Esophagus muscularis mucosa (tissue), 4 donors: ENCODE results near the gene CTIF. TPM values are rescaled to one million over a fixed set of nuclear protein-coding genes. Genes with fewer than 3 reads are reported as not detected.

Source experiments
- DNase-seq: peaks from one replicate; pipeline ENCODE4 v3.0.0-alpha.2; 2017; ENCODE audit errors: extremely low spot score
- H3K27ac ChIP-seq, 4 donors: fragments of 200-600 bp; sonication (generic); replicated peaks in 1 of 4; 1 replicate in 3 of 4; 2 replicates in 1 of 4; pipeline ENCODE4 v1.5.1; 2016 to 2019; ENCODE audit warnings: mild to moderate bottlenecking in 1 of 4
- H3K27me3 ChIP-seq, 4 donors: fragments of 200-600 bp; sonication (generic); one replicate each; pipeline versions ENCODE4 v1.5.1 to v1.6.0; 2016 to 2019
- H3K36me3 ChIP-seq, 4 donors: fragments of 200-600 bp; sonication (generic); one replicate each; pipeline ENCODE4 v1.5.1; 2016 to 2019
- H3K4me1 ChIP-seq, 4 donors: fragments of 200-600 bp; sonication (generic); one replicate each; pipeline ENCODE4 v1.5.1; 2016 to 2019
- H3K4me3 ChIP-seq, 4 donors: fragments of 200-600 bp; sonication (generic); 1 replicate in 2 of 4; 2 replicates in 2 of 4; pipeline ENCODE4 v1.5.1; 2016 to 2019; ENCODE audit warnings: mild to moderate bottlenecking in 4 of 4, moderate library complexity in 1 of 4
- H3K9me3 ChIP-seq, 4 donors: fragments of 200-600 bp; sonication (generic); 1 replicate in 3 of 4; 2 replicates in 1 of 4; pipeline ENCODE4 v1.5.1; 2016 to 2019
- CTCF ChIP-seq, 3 experiments: fragments of 200-600 bp in 2 of 3; fragments of 450-650 bp in 1 of 3; sonication (generic) in 2 of 3; IDR thresholded peaks; one replicate each; pipeline ENCODE4 v1.5.1; 2017 to 2019; ENCODE audit warnings: antibody characterized with exemption in 3 of 3, mild to moderate bottlenecking in 2 of 3, moderate library complexity in 1 of 3
- EP300 ChIP-seq: sonication (generic); formaldehyde crosslinking; IDR thresholded peaks from one replicate; pipeline ENCODE4 v1.6.1; 2017; ENCODE audit warnings: antibody characterized with exemption
- POLR2A ChIP-seq: fragments of 450-650 bp; IDR thresholded peaks from one replicate; pipeline ENCODE4 v1.6.1; 2017; ENCODE audit warnings: antibody characterized with exemption, moderate library complexity, mild to moderate bottlenecking, low read depth
- POLR2AphosphoS5 ChIP-seq, 2 donors: sonication (generic); formaldehyde crosslinking; IDR thresholded peaks; one replicate each; pipeline ENCODE4 v1.6.1; 2017; ENCODE audit warnings: antibody characterized with exemption in 2 of 2
- WGBS: methylation state at CpG from one replicate; pipeline ENCODE4 v1.1.5; 2018; 5-methylcytosine and 5-hydroxymethylcytosine counted together
- intact Hi-C: fragments of 100-400 bp; cut with DNase I; formaldehyde crosslinking; loops from one replicate; pipeline ENCODE4 v1.15.1; 2023
- total RNA-seq, 4 donors: library from RNA; depleted of rRNA; stranded (reverse); fragments of >200 nt; gene quantifications; one replicate each; pipeline versions ENCODE4 v1.1.0 to v1.2.1, GENCODE V29; 2016

Gene CTIF
- total RNA-seq, 4 donors from 2014 or later = 63.1 to 137 (median 87.7) TPM

- intact Hi-C loops = no loop called here
- no peaks in the 10 kb centered on the region for H3K27me3 ChIP-seq
- peaks cover 0 to 47% (median 4%) of the 10 kb centered on the region in 4 donors for H3K36me3 ChIP-seq
- TF ChIP-seq POLR2AphosphoS5 (IDR thresholded peaks at IDR 0.05) (no peak), CTCF (IDR thresholded peaks at IDR 0.05) (no peak), POLR2A (no peak)
- H3K9me3 ChIP-seq = no peaks in the 10 kb centered on the region
- H3K4me3 ChIP-seq = no peak overlapping the region
- WGBS = 71% methylated on average over 4 of the region's 5 CpGs
- DNase-seq = no peak
- H3K4me1 ChIP-seq = peaks cover 49 to 63% (median 52%) of the 10 kb centered on the region in 4 donors
- no peak overlapping the region for H3K27ac ChIP-seq
Measured at GRCh38 chr18:48785091-48785614, 246.3 kb downstream of the CTIF start.

DNA sequence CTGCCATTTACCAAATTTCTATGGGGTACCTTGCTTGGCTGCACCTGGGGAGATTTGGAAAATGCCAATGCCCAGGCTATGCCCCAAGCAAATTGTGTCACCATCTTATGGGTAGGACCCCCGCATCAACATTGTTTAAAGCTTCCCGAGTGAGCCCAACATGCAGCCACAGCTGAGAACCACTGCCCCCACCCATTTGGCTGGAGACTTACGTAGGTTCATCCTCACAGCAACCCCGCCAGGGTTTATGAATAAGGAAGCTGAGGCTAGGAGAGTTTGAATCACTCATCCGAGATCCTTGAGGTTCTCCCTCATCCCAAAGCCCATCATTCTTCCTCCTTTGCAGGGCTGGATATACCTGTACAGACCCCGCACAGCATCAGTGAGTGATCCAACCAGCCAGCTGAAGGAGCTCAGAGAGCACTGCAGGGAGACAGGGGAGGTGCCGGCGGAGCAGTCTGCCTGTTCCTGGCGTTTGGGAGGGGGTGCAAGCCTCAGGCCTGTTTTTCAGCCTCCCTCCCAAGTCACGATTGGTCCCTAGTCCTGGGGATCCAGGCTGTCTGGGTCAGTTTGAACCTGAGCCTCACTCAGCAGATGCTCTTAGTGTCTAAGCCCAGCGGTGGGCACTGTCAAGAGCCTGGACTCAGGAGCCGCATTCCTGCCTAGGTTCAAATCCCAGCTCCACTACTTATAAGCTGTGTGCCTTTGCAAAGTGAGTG lies 247.1 kb downstream of the CTIF start:
- no peak for DNase-seq
- no peaks in the 10 kb centered on the region for H3K9me3 ChIP-seq
- H3K4me1 ChIP-seq = peaks cover 49 to 63% (median 51%) of the 10 kb centered on the region in 4 donors
- peaks cover 0 to 47% (median 4%) of the 10 kb centered on the region in 4 donors for H3K36me3 ChIP-seq
- H3K4me3 ChIP-seq = no peak overlapping the region
- H3K27me3 ChIP-seq = no peaks in the 10 kb centered on the region
- H3K27ac ChIP-seq = no peak overlapping the region
- TF ChIP-seq EP300 (no peak), POLR2A (no peak), POLR2AphosphoS5 (IDR thresholded peaks at IDR 0.05) (no peak), CTCF (IDR thresholded peaks at IDR 0.05) (no peak)
- intact Hi-C loops = no loop called here
- WGBS = 98% methylated on average over 10 of the region's 12 CpGs

DNA sequence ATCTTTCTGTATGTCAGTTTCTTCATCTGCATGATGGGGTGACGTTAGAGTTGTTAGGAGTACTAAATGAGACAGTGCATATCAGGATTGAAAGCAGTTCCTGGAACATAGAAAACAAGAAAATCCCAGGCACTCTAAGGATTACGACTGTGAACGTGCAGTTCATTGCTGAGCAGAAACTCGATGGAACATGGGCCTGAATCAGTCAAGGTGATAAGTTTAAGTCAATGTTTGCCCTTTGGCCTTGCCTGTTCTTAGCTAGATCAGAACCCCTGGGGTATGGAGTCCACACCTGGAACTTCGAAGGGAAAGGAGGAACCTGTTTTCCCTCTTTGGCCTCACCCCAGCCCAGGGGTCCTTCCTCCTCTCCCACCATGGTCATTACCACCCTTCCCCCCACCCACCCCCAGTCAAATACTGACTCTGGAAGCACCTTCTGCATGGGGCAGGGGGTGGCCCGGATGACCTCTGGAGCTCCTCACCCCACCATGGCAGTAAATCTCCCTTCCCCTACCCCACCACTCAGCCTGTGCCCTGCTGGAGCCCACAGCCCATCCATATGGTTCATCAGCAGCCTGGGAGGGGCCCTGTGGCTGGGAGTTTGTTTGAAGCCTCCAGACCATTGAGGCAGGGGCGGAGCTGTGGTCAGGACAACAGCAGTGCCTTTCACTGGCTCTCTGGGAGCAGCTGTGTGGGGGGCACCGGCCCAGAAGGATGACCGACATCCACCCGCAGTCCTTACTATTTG lies 247.8 kb downstream of the CTIF start:
- H3K36me3 ChIP-seq = peaks cover 0 to 47% (median 7%) of the 10 kb centered on the region in 4 donors
- no peaks in the 10 kb centered on the region for H3K9me3 ChIP-seq
- no peaks in the 10 kb centered on the region for H3K27me3 ChIP-seq
- no peak overlapping the region for H3K27ac ChIP-seq
- 85% methylated on average over 8 of the region's 10 CpGs for WGBS
- intact Hi-C loops = no loop called here
- no peak overlapping the region for H3K4me3 ChIP-seq
- H3K4me1 ChIP-seq = peaks cover 46 to 58% (median 51%) of the 10 kb centered on the region in 4 donors
- no peak for TF ChIP-seq CTCF (IDR thresholded peaks at IDR 0.05)
- TF ChIP-seq EP300 = no peak
- no peak for TF ChIP-seq POLR2A
- no peak for TF ChIP-seq POLR2AphosphoS5 (IDR thresholded peaks at IDR 0.05)
- no peak for DNase-seq

DNA sequence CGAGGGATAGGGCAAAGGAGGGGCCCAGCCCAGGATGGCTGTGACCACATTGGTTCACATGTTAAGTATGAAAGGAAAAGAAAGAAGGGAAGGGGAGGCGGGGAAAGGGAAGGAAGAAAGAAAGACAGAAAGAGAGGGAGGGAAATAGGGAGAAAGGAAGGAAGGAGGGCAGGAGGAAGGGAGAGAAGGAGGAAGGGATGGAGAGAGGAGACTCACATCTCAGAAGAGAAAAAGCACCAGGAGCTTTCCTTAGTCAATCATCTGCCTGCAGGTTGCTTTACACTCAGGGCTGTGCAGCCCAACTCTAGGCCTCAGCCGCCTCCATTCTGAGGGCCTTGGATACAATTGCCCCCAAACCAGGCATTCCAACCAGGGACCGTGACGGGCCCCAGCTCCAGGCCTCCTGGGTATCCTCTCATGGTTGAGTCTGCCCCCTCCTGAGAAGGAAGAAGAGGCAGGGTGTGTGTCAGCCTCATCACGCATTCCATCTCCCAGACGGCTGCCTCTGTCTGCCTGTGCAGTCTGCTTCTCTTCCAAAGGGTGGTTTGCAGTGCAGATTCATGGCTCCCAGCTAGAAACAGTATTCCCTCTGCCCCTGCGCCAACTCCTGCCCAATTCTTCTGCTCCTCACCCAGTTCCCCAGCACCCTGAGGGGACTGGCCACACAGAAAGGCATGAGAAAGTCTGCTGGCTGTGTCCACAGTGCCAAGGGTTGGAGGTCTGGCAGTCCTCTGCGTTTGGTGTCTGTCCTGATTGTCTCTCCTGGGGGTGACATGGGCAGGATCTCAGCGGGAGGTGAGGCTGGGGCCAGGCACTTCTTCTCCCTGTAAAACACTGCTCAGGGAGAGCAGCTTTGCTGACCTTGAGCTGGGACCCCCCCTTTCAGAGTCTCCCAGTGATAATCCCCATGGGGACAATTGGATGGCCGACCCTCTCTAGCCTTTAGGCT lies 248.6 kb downstream of the CTIF start:
- Histone ChIP-seq H3K4me3 (no peak overlapping the region), H3K4me1 (peaks cover 37 to 49% (median 44%) of the 10 kb centered on the region in 4 donors), H3K27me3 (no peaks in the 10 kb centered on the region), H3K36me3 (peaks cover 0 to 47% (median 7%) of the 10 kb centered on the region in 4 donors), H3K9me3 (no peaks in the 10 kb centered on the region), H3K27ac (no peak overlapping the region)
- DNase-seq = no peak
- WGBS = 72% methylated on average over 11 of the region's 11 CpGs
- intact Hi-C loops = no loop called here
- TF ChIP-seq POLR2A (no peak), CTCF (IDR thresholded peaks at IDR 0.05) (no peak), EP300 (no peak), POLR2AphosphoS5 (IDR thresholded peaks at IDR 0.05) (no peak)
